ENCODE measurements around the gene UGCG. TPM values are rescaled to one million over a fixed set of nuclear protein-coding genes. Genes with fewer than 3 reads are reported as not detected.

The UGCG gene
- total and polyA plus RNA-seq, 2 of the 8 experiments (the other 6 are each of a cell fraction or from before 2014, with no cell fraction given): 14.9 to 34.0 TPM

- Histone ChIP-seq H3K79me1 (ENCODE audit: low read depth, low read length) (no peaks in the 10 kb centered on the region), H3K36me3 (ENCODE audit: control insufficient read depth in 2 of 4, insufficient read depth in 4 of 4, low read length in 3 of 4) (no peaks in the 10 kb centered on the region; a peak in 1 of 8 replicates), H2BK120ac (replicated peaks; ENCODE audit: low read depth, low read length) (no peak overlapping the region), H4K20me1 (replicated peaks in 1 of 2; ENCODE audit: control insufficient read depth in 1 of 2, insufficient read depth in 2 of 2, low read length in 2 of 2) (no peaks in the 10 kb centered on the region), H4K8ac (ENCODE audit: extremely low read depth, insufficient read depth, low read length) (no peak overlapping the region), H3K27ac (ENCODE audit: low read depth, low read length) (no peak overlapping the region), H2AK5ac (ENCODE audit: low read depth, low read length) (no peak overlapping the region), H3K4me2 (ENCODE audit: insufficient read depth in 1 of 2, low read depth in 2 of 2, low read length in 2 of 2) (no peak overlapping the region), H4K91ac (replicated peaks; ENCODE audit: insufficient read length, low read length) (no peak overlapping the region), H3K14ac (ENCODE audit: insufficient read length) (no peak overlapping the region), H2BK5ac (ENCODE audit: low read depth, low read length) (no peak overlapping the region), H3K18ac (ENCODE audit: extremely low read depth, low read length) (no peak overlapping the region), H2BK20ac (ENCODE audit: low read length) (no peak overlapping the region), H3K23ac (ENCODE audit: insufficient read length) (no peak overlapping the region), H3K4me1 (replicated peaks in 1 of 4; ENCODE audit: control insufficient read depth in 3 of 4, insufficient read depth in 4 of 4, low read length in 3 of 4) (no peaks in the 10 kb centered on the region), H2BK15ac (ENCODE audit: low read length) (no peak overlapping the region), H3K79me2 (ENCODE audit: control insufficient read depth in 1 of 2, insufficient read depth in 2 of 2, low read length in 2 of 2) (no peaks in the 10 kb centered on the region), H4K5ac (ENCODE audit: insufficient read length, low read depth, low read length) (no peak overlapping the region), H2AFZ (ENCODE audit: low read length) (no peak overlapping the region), H3K23me2 (ENCODE audit: low read depth, low read length) (no peaks in the 10 kb centered on the region; the same call in 1 of the 2 replicates), H2BK12ac (ENCODE audit: low read depth, low read length) (no peak overlapping the region), H3K9me3 (ENCODE audit: insufficient read depth in 2 of 2, low read depth in 1 of 2, low read length in 1 of 2) (no peaks in the 10 kb centered on the region), H3K9ac (replicated peaks in 1 of 4; ENCODE audit: extremely low read depth in 1 of 4, low read depth in 3 of 4, low read length in 3 of 4) (no peak overlapping the region), H3K4me3 (ENCODE audit: extremely low read depth in 1 of 4, insufficient read depth in 2 of 4, low read depth in 3 of 4, low read length in 4 of 4) (no peak overlapping the region), H3K4ac (replicated peaks; ENCODE audit: insufficient read length, low read depth, low read length) (no peak overlapping the region), H3K56ac (replicated peaks; ENCODE audit: insufficient read length, low read depth, low read length) (no peak overlapping the region), H3K27me3 (replicated peaks in 1 of 4; ENCODE audit: control insufficient read depth in 3 of 4, extremely low read depth in 1 of 4, insufficient read depth in 3 of 4, low read length in 3 of 4) (no peaks in the 10 kb centered on the region)
- 95% methylated on average over 5 of the region's 5 CpGs; no CpG with 5 or more reads in 1 of the 2 experiments for WGBS, 2 experiments (ENCODE audit: extremely low coverage in 1 of 2, insufficient coverage in 1 of 2, insufficient read length in 1 of 2, insufficient replicate concordance in 2 of 2, low coverage in 1 of 2, low lambda C conversion rate in 2 of 2, missing lambda C conversion rate in 1 of 2)
- DNase-seq (ENCODE audit: low read depth in 1 of 2, low spot score in 2 of 2): no peak
- CTCF ChIA-PET (ENCODE audit: partially characterized antibody): no interaction called here
- FAIRE-seq: no peak
- POLR2A ChIA-PET (ENCODE audit: partially characterized antibody): no interaction called here
- no peak for TF ChIP-seq MAX (IDR thresholded peaks at IDR 0.05)
Measured at GRCh38 chr9:111965566-111966019, 69.0 kb downstream of the UGCG start.

All from H1 (cell line).